ENCODE results near the gene FATE1.

FATE1 gene

GRCh38 chrX:151762802-151763201 is 47.0 kb downstream of the FATE1 start:
- no peak overlapping the region for H3K9ac ChIP-seq (ENCODE audit: low read depth, low read length)
- peaks cover 51% of the 10 kb centered on the region for H3K9me3 ChIP-seq (ENCODE audit: control insufficient read depth, insufficient read depth, low read length)
- no peak overlapping the region for H3K4me3 ChIP-seq (ENCODE audit: low read depth, low read length)
- H3K4me1 ChIP-seq (ENCODE audit: control insufficient read depth, insufficient read depth, low read length) = no peaks in the 10 kb centered on the region
- no peak overlapping the region for H3K27ac ChIP-seq (ENCODE audit: low read depth, low read length)
- H3K27me3 ChIP-seq (ENCODE audit: control insufficient read depth, insufficient read depth, low read length) = no peaks in the 10 kb centered on the region
- H3K36me3 ChIP-seq (ENCODE audit: control insufficient read depth, insufficient read depth, low read length) = no peaks in the 10 kb centered on the region

- H3K9me3 ChIP-seq (ENCODE audit: control insufficient read depth, insufficient read depth, low read length) = peaks cover 58% of the 10 kb centered on the region
Observed at GRCh38 chrX:151763711-151764110, 47.9 kb downstream of the FATE1 start.

GRCh38 chrX:151765026-151765425 is 49.2 kb downstream of the FATE1 start:
- Histone ChIP-seq H3K4me3 (ENCODE audit: low read depth, low read length) (no peak overlapping the region), H3K27me3 (ENCODE audit: control insufficient read depth, insufficient read depth, low read length) (no peaks in the 10 kb centered on the region), H3K9me3 (ENCODE audit: control insufficient read depth, insufficient read depth, low read length) (peaks cover 54% of the 10 kb centered on the region), H3K9ac (ENCODE audit: low read depth, low read length) (no peak overlapping the region), H3K4me1 (ENCODE audit: control insufficient read depth, insufficient read depth, low read length) (no peaks in the 10 kb centered on the region), H3K36me3 (ENCODE audit: control insufficient read depth, insufficient read depth, low read length) (no peaks in the 10 kb centered on the region), H3K27ac (ENCODE audit: low read depth, low read length) (no peak overlapping the region)

More at GRCh38 chrX:151763711-151764110, 47.9 kb downstream of the FATE1 start:
- Histone ChIP-seq H3K27me3 (ENCODE audit: control insufficient read depth, insufficient read depth, low read length) (no peaks in the 10 kb centered on the region), H3K9ac (ENCODE audit: low read depth, low read length) (no peak overlapping the region), H3K4me3 (ENCODE audit: low read depth, low read length) (no peak overlapping the region), H3K36me3 (ENCODE audit: control insufficient read depth, insufficient read depth, low read length) (no peaks in the 10 kb centered on the region), H3K4me1 (ENCODE audit: control insufficient read depth, insufficient read depth, low read length) (no peaks in the 10 kb centered on the region), H3K27ac (ENCODE audit: low read depth, low read length) (no peak overlapping the region)

GRCh38 chrX:151771726-151772125 is 55.9 kb downstream of the FATE1 start:
- no peak overlapping the region for H3K27ac ChIP-seq (ENCODE audit: low read depth, low read length)
- H3K4me3 ChIP-seq (ENCODE audit: low read depth, low read length) = no peak overlapping the region
- peaks cover 48% of the 10 kb centered on the region for H3K9me3 ChIP-seq (ENCODE audit: control insufficient read depth, insufficient read depth, low read length)
- H3K9ac ChIP-seq (ENCODE audit: low read depth, low read length) = no peak overlapping the region
- peaks cover 5% of the 10 kb centered on the region for H3K4me1 ChIP-seq (ENCODE audit: control insufficient read depth, insufficient read depth, low read length)
- H3K36me3 ChIP-seq (ENCODE audit: control insufficient read depth, insufficient read depth, low read length) = no peaks in the 10 kb centered on the region
- no peaks in the 10 kb centered on the region for H3K27me3 ChIP-seq (ENCODE audit: control insufficient read depth, insufficient read depth, low read length)

Measured in HUES48 (cell line).